HG03064 (cell line): ENCODE results near the gene ZNF277.
"Not testable (repeated sequence)": the region's sequence is repeated elsewhere in the genome, so short reads cannot be mapped to it uniquely, and the experiment has no call there.

Source experiments
- ATAC-seq: cut with Tn5 transposase; IDR thresholded peaks from one replicate; pipeline ENCODE4 v1.9.1; 2021; ENCODE audit warnings: low read depth; ENCODE audit not compliant: unreplicated experiment

ZNF277 gene

DNA sequence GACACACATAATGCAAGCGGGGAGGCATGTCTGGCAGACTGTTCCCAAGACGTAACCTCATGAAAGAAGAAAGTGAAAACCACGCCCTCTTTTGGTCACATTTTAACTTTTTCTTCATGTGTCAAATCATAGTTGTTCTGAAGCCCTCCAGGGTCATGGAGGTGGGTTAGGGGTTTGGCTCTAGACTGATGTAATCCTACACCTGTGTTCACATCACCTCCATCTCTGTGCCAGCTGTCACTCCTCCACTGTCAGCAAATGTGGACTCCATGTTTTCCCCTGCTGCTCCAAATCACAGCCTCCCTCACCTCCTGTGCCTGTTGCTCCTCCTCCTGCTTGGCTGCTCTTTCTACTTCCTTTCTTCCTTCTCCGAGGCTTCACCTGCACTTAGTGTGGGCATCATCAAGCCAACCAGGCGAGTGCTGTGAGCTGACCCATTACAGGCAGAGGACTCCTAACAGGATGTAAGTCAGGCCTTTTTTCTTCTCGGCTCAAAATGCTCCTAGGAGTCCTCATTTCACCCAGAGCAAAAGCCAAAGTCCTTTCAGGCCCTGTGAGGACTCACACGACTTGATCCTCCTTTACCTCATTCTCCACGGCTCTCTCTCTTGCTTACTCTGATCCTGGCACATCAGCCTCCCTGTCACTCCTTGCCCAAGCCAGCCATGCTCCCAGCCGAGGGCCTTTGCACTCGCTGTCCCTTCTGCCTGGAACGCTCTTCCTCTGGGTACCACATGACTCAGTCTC, 177.3 kb downstream of the ZNF277 start:
- no peak for ATAC-seq

DNA sequence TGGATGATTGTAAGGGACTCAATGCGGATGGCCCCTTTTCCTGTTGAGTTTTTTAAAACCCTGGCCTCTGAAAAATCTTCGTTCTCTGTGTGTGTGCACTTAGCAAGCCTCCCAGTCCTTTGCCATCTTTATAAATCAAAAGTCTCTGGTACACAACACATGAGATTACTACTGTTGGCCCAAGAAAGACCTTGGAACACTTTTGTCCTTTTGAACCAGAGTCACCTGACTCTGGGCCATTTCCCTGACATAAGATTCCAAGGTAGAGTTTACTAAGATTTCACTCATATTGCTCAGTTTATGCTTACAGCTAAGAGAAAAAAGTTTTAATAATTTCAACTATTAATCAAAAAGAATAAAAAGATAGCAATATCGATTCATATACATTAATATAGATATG, 179.0 kb downstream of the ZNF277 start:
- ATAC-seq: no peak

GRCh38 chr7:112386619-112387018, 180.1 kb downstream of the ZNF277 start:
- no peak for ATAC-seq

- no peak for ATAC-seq
These were observed 183.7 kb downstream of the ZNF277 start for GRCh38 chr7:112390167-112390566.

GRCh38 chr7:112391079-112391821, 184.8 kb downstream of the ZNF277 start:
- not testable (repeated sequence) for ATAC-seq

DNA sequence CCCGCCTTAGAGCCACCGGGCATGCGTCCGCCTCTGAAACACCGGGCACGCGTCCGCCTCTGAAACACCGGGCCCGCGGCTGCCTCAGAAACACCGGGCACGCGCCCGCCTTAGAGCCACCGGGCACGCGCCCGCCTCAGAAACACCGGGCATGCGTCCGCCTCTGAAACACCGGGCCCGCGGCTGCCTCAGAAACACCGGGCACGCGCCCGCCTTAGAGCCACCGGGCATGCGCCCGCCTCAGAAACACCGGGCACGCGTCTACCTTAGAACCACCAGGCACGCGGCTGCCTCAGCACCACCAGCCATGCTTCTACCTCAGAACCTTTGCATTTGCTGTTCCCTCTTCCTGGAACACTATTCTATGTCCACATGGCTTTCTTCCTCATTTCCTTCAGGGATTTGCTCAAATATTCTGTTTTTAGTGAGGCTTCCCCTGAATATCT, 185.4 kb downstream of the ZNF277 start:
- not testable (repeated sequence) for ATAC-seq
